PC-3 (cell line): ENCODE data around the gene FOXP1. TPM values are rescaled to one million over a fixed set of nuclear protein-coding genes. Genes with fewer than 3 reads are reported as not detected.

ENCODE experiments used
- ATAC-seq: fragments of 200-7000 bp; cut with Tn5 transposase; 2 replicates; pipeline ENCODE4 v1.9.1; 2020; ENCODE audit warnings: mild to moderate bottlenecking, moderate library complexity
- BruUV-seq: library from RNA; stranded (reverse); fragments of 400-500 nt; replicated peaks from 2 replicates; lab custom pipeline; 2021; lab: Mats Ljungman, UMichigan
- CTCF ChIA-PET: fragments of 300-600 bp; sonication (Branson Sonifier 250); formaldehyde crosslinking; loops from one replicate; lab custom pipeline; 2022; ENCODE audit warnings: antibody characterized with exemption; lab: Charles Lee
- POLR2A ChIA-PET: fragments of 300-600 bp; sonication (Branson Sonifier 250); formaldehyde crosslinking; loops from one replicate; lab custom pipeline; 2022; ENCODE audit warnings: antibody characterized with exemption; ENCODE audit not compliant: unreplicated experiment; lab: Charles Lee
- DNase-seq: peaks from one replicate; pipeline ENCODE4 v3.0.0-alpha.2; 2015
- H2AFZ ChIP-seq: fragments of 300-600 bp; sonication (generic); 2 replicates; pipeline ENCODE4 v1.6.0; 2016; ENCODE audit warnings: antibody characterized with exemption, low read length
- H3F3A ChIP-seq: fragments of 300-600 bp; sonication (generic); one replicate; pipeline ENCODE4 v1.6.0; 2017; ENCODE audit warnings: antibody characterized with exemption, low read length, control low read depth, mild to moderate bottlenecking; ENCODE audit not compliant: unreplicated experiment
- H3K27ac ChIP-seq: fragments of 300-600 bp; sonication (generic); 2 replicates; pipeline ENCODE4 v1.5.1; 2016; ENCODE audit warnings: mild to moderate bottlenecking, low read length
- H3K27me3 ChIP-seq: fragments of 300-600 bp; sonication (generic); 2 replicates; pipeline ENCODE4 v1.6.1; 2016; ENCODE audit warnings: low read length, mixed read lengths
- H3K36me3 ChIP-seq: fragments of 300-600 bp; sonication (generic); 2 replicates; pipeline ENCODE4 v1.6.1; 2016; ENCODE audit warnings: low read depth, mixed run types, low read length, mixed read lengths
- H3K4me1 ChIP-seq: fragments of 300-600 bp; sonication (generic); 2 replicates; pipeline ENCODE4 v1.5.1; 2016; ENCODE audit warnings: low read length; ENCODE audit not compliant: insufficient read depth
- H3K4me2 ChIP-seq: fragments of 300-600 bp; sonication (generic); 2 replicates; pipeline ENCODE4 v1.6.0; 2016; ENCODE audit warnings: low read length
- H3K4me3 ChIP-seq: fragments of 300-600 bp; sonication (generic); 2 replicates; pipeline ENCODE4 v1.5.1; 2016; ENCODE audit warnings: mild to moderate bottlenecking, low read length, mixed read lengths
- H3K79me2 ChIP-seq: fragments of 300-600 bp; sonication (generic); 2 replicates; pipeline ENCODE4 v1.6.1; 2017; ENCODE audit warnings: low read length, mixed read lengths
- H3K9ac ChIP-seq: fragments of 300-600 bp; sonication (generic); 2 replicates; pipeline ENCODE4 v1.6.0; 2016; ENCODE audit warnings: mild to moderate bottlenecking, low read length
- H3K9me2 ChIP-seq: fragments of 300-600 bp; sonication (generic); replicated peaks from 2 replicates; pipeline ENCODE4 v1.6.1; 2016; ENCODE audit warnings: mixed run types, low read length, mixed read lengths
- H3K9me3 ChIP-seq: fragments of 300-600 bp; sonication (generic); 2 replicates; pipeline ENCODE4 v1.6.1; 2016; ENCODE audit warnings: low read length, mixed read lengths
- H4K20me1 ChIP-seq: fragments of 300-600 bp; sonication (generic); 2 replicates; pipeline ENCODE4 v1.6.1; 2016; ENCODE audit warnings: low read length, mixed read lengths
- CTCF ChIP-seq: fragments of 300-600 bp; sonication (generic); conservative IDR thresholded peaks from 2 replicates; pipeline ENCODE4 v1.5.1; 2017; ENCODE audit warnings: antibody characterized with exemption, low read depth, mild to moderate bottlenecking, low read length
- EZH2 ChIP-seq: fragments of 300-600 bp; sonication (generic); IDR thresholded peaks from one replicate; pipeline ENCODE4 v1.6.1; 2017; ENCODE audit warnings: antibody characterized with exemption, mild to moderate bottlenecking, low read length; ENCODE audit not compliant: unreplicated experiment
- EZH2phosphoT487 ChIP-seq: fragments of 300-600 bp; sonication (generic); IDR thresholded peaks from 2 replicates; pipeline ENCODE4 v1.6.1; 2018; ENCODE audit warnings: mild to moderate bottlenecking, antibody characterized with exemption, low read length, borderline replicate concordance
- intact Hi-C: fragments of 100-400 bp; cut with micrococcal nuclease; formaldehyde crosslinking; loops from 2 replicates; pipeline ENCODE4 v1.9.0; 2023
- total RNA-seq: library from RNA; depleted of rRNA; stranded (reverse); fragments of >200 nt; gene quantifications from 2 replicates; pipeline ENCODE4 v1.2.3, GENCODE V29; 2014

FOXP1 gene
- total RNA-seq, 1 experiment from 2014 or later = 35.3 TPM

DNA sequence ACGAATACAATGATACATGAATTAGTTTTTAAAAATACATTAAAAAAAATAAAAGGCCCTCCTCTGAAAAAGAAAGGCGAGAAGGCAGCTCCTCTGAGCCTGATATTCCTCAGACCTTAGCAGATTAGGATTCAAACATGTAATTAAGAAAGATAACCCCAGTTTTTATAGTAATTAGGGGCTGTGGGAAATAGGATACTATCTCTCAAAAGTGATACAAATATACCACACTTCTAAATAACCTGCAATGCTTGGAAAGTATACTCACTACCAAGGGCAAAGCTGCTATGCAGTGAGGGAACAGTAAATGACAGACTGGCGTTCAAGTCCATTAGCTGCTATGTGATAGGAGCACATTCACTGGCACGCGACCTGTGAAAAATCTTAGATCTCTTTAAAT, 445.1 kb downstream of the FOXP1 start:
- no TSS peak for BruUV-seq
- Histone ChIP-seq H3K27ac (no peak overlapping the region), H3K9me2 (no peaks in the 10 kb centered on the region), H3K9me3 (no peaks in the 10 kb centered on the region), H3K27me3 (no peaks in the 10 kb centered on the region), H3K79me2 (no peaks in the 10 kb centered on the region), H4K20me1 (no peaks in the 10 kb centered on the region), H3F3A (no peaks in the 10 kb centered on the region), H3K4me1 (peaks cover 6% of the 10 kb centered on the region), H3K9ac (no peak overlapping the region), H3K36me3 (no peaks in the 10 kb centered on the region), H2AFZ (no peak overlapping the region), H3K4me3 (no peak overlapping the region), H3K4me2 (no peak overlapping the region)
- TF ChIP-seq EZH2phosphoT487 (no peak), EZH2 (no peak), CTCF (no peak)
- CTCF ChIA-PET = no interaction called here
- DNase-seq = no peak
- no peak for ATAC-seq
- intact Hi-C loops = no loop called here
- POLR2A ChIA-PET = no interaction called here

- no peak overlapping the region for H3K4me3 ChIP-seq
- POLR2A ChIA-PET = no interaction called here
- CTCF ChIA-PET = no interaction called here
- H2AFZ ChIP-seq = no peak overlapping the region
- no peaks in the 10 kb centered on the region for H3K27me3 ChIP-seq
- H3K9me2 ChIP-seq = no peaks in the 10 kb centered on the region
- no peak overlapping the region for H3K27ac ChIP-seq
- no peaks in the 10 kb centered on the region for H4K20me1 ChIP-seq
- no TSS peak for BruUV-seq
- H3K9me3 ChIP-seq = no peaks in the 10 kb centered on the region
- no peaks in the 10 kb centered on the region for H3K79me2 ChIP-seq
- DNase-seq (no peak), ATAC-seq (no peak)
- peaks cover 14% of the 10 kb centered on the region for H3K4me1 ChIP-seq
- TF ChIP-seq EZH2phosphoT487 (no peak), CTCF (no peak), EZH2 (no peak)
- no peaks in the 10 kb centered on the region for H3K36me3 ChIP-seq
- no peaks in the 10 kb centered on the region for H3F3A ChIP-seq
- intact Hi-C loops = no loop called here
- no peak overlapping the region for H3K4me2 ChIP-seq
- H3K9ac ChIP-seq = no peak overlapping the region
Observed at GRCh38 chr3:71136276-71136675, 447.3 kb downstream of the FOXP1 start.

DNA sequence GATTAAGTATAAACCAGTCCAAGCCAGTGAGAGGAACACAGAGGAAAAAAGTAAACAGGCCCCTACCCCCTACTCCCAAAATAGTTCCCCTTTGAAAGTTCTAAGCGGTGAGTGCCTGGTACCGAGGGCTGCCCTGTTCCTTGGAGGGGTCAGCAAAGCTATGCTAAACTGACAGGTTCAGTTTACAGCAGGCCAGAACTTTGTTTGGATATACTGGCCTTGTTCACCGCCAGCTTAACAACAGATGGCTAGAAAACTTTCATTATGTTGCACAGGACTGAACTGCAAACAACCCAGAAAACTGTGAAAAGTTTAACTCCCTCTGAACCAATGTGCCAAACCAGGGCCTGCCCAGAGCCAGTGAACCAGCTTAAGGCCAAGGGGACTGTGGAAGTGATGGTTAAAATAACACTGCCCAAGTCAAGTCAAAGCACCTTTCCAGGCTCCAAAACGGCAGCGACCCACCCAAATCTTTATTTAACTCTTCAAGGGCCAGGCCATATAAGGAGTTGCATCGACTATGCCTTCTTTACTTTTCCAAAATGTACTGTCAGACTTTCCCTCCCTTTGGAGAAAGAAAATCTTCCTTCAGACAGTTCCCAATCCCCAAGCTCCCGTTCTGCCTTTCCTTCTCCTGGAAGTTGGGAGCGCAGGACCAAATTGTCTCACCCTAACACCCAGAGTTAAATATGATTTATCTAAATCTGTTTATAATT, 448.0 kb downstream of the FOXP1 start:
- Histone ChIP-seq H3K4me3 (no peak overlapping the region), H3K9ac (no peak overlapping the region), H3K27ac (no peak overlapping the region), H3K79me2 (no peaks in the 10 kb centered on the region), H4K20me1 (no peaks in the 10 kb centered on the region), H3K9me2 (no peaks in the 10 kb centered on the region), H3K36me3 (no peaks in the 10 kb centered on the region), H3K4me1 (peaks cover 21% of the 10 kb centered on the region), H2AFZ (no peak overlapping the region), H3K27me3 (no peaks in the 10 kb centered on the region), H3F3A (no peaks in the 10 kb centered on the region), H3K4me2 (no peak overlapping the region), H3K9me3 (no peaks in the 10 kb centered on the region)
- no TSS peak for BruUV-seq
- no peak for TF ChIP-seq EZH2phosphoT487
- no peak for TF ChIP-seq CTCF
- no peak for TF ChIP-seq EZH2
- intact Hi-C loops = no loop called here
- no peak for DNase-seq
- ChIA-PET POLR2A (no interaction called here), CTCF (no interaction called here)
- ATAC-seq = no peak
